Vagina (tissue), 2 donors: ENCODE results near the gene ST6GALNAC3.

Source experiments
- POLR2AphosphoS5 ChIP-seq, 2 donors: sonication (generic); formaldehyde crosslinking; IDR thresholded peaks; one replicate each; pipeline ENCODE4 v1.9.0; 2017; ENCODE audit warnings: antibody characterized with exemption in 2 of 2, mild to moderate bottlenecking in 2 of 2, low read depth in 1 of 2; ENCODE audit not compliant: insufficient read depth in 1 of 2
- TF ChIP-seq, protein P1 (sequence below), 3 experiments: fragments of 450-650 bp in 2 of 3; fragments of 200-600 bp in 1 of 3; sonication (generic) in 1 of 3; IDR thresholded peaks; one replicate each; pipeline ENCODE4 v1.5.1; 2017 to 2019; ENCODE audit warnings: antibody characterized with exemption in 3 of 3, mild to moderate bottlenecking in 2 of 3, moderate library complexity in 2 of 3

DNA sequence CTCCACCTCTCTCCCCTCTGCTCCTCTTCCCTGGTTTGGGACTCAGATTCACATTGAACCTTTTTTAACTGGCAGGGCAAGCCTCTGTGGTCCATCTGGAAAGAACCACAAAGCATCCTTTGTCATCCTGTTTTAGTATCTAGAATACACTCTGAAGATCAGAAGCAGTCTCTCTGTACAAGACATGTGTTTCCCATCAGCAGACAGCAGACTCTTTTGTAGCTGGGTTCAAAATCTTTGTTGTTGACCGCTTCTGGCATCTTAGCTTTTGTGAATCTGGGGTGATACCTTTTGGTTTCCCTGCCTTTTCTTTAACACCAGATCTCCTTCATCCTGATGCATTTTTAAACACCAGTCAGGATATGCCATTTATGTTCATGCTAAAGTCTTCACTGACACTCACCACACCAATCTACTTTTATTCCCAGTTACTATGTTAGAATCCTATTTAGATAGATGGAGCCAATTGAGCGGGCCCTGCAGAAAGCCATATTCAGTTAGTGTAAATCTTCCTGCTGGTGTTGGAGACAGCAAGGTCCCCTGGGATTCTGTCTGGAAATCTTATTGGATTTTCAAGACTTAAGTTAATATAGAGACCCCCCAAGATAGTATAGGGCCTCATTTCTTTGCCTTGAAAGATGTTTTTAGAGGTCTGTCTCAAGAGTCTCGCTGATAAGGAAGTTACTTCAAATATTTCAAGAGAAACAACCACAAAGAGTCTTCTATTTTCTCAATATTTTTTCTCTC, 51.1 kb downstream of the ST6GALNAC3 start:
- TF ChIP-seq, protein P1, sequence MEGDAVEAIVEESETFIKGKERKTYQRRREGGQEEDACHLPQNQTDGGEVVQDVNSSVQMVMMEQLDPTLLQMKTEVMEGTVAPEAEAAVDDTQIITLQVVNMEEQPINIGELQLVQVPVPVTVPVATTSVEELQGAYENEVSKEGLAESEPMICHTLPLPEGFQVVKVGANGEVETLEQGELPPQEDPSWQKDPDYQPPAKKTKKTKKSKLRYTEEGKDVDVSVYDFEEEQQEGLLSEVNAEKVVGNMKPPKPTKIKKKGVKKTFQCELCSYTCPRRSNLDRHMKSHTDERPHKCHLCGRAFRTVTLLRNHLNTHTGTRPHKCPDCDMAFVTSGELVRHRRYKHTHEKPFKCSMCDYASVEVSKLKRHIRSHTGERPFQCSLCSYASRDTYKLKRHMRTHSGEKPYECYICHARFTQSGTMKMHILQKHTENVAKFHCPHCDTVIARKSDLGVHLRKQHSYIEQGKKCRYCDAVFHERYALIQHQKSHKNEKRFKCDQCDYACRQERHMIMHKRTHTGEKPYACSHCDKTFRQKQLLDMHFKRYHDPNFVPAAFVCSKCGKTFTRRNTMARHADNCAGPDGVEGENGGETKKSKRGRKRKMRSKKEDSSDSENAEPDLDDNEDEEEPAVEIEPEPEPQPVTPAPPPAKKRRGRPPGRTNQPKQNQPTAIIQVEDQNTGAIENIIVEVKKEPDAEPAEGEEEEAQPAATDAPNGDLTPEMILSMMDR (IDR thresholded peaks at IDR 0.05): no peak
- TF ChIP-seq POLR2AphosphoS5 (IDR thresholded peaks at IDR 0.05; ENCODE audit: insufficient read depth in 1 of 2, low read depth in 1 of 2): no peak
